ENCODE measurements around the gene RNF20.
A peak's percentile ranks its signal among the peaks of the same experiment; 100 is the strongest.
"Not testable (repeated sequence)": the region's sequence is repeated elsewhere in the genome, so short reads cannot be mapped to it uniquely, and the experiment has no call there.

The RNF20 gene

GRCh38 chr9:101536351-101536750 is 2.7 kb downstream of the RNF20 start:
- no peak for DNase-seq

DNA sequence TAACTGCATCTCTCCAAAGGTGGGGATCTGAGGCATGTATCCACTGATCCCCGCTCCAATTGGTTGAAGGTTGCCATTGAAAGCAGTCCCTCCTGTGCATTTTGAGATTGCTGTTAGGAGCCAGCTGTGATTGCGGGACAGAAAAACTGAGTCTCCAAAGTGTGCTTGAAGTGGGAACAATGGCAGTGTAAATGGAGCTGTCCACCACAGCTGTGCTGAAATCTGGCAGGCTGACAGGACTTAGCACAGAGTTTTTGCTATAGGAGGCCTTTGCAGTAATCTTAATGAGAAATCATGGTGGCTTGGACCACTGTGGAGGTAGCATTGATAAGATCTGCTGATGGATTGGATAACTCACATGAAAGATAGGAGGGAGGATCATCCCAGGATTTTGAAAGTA is 3.3 kb downstream of the RNF20 start:
- peak; percentile 13 for DNase-seq

- no peak for DNase-seq
Measured at GRCh38 chr9:101540069-101540468, 6.4 kb downstream of the RNF20 start.

GRCh38 chr9:101543098-101543735 is 9.6 kb downstream of the RNF20 start:
- no peak for DNase-seq

GRCh38 chr9:101549472-101550098 is 15.9 kb downstream of the RNF20 start:
- DNase-seq: not testable (repeated sequence)

GRCh38 chr9:101561740-101562139 is 28.1 kb downstream of the RNF20 start:
- peak; percentile 26 for DNase-seq

DNA sequence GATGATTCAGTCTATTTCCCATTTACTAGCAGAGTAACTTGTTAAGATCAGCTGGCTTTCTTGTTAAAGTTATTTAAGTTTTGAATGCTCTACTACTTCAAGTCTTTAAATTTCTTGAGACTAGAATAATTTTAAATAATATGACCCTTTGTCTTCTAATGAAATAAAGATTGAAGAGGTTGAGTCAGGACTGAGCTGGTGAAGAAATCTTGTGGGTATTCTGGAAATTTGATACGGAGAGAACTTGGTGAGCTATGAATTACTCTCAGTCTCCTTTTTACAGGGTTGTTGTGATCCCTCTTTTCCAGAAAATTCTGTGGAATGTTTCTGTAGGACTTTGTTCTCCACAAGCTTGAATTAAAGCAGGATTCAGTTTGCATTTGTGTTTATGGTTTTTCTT is 29.3 kb downstream of the RNF20 start:
- DNase-seq: no peak

DNA sequence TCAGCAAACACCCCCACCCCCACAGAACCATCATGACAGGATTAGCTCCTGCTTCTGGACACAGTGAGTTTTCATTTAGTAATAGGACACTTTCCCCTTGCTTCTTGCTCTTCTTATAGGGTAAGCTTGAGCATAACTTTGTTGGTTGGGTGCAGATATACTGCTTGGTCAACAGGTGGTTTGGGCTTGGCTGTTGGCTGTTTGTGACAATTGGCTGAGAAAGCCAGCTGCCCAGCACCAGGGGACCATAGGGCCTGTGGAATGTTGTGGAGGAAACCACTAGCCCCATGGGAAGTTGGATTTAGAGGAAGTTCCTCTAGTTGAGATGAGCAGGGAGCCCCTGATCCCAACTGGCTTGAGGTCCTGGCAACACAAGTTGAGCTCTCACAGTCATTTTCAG is 30.6 kb downstream of the RNF20 start:
- no peak for DNase-seq

DNA sequence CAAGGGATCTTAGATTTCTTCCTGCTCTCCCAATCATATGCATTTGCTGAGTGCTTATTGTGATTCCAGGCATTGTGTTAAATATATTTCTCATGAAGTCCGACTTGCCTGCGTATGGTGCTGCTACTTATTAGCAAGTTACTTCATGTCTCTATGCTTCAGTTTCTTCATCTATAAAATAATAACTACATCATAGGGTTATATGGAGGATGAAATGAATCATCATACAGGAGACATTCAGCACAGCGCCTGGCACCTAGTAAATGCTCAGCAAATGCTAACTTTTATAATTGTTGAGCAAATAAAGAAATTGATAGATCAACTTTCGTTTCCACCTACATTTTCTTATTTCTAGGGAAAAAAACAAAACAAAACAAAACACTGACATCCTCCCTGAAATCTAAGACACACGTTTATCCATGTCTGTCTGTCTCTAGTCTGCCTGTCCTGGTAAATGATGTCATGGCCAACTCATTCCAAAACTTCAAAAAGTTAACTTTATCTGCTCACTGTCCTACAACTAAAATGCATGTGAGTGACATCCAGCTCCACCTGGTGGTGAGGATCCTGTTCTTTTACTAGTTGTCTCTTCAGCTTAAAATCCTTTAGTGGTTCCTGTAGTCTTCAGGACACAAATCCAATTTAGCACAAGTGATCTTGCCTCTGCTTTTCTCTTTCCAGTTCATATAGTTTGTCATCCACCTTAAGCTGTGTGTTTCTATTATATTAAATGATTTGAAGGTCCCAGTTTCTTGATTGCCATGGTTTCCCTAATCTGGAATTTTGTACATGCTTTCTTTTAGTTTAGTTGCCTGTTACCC is 33.5 kb downstream of the RNF20 start:
- DNase-seq: peak; percentile 41

DNA sequence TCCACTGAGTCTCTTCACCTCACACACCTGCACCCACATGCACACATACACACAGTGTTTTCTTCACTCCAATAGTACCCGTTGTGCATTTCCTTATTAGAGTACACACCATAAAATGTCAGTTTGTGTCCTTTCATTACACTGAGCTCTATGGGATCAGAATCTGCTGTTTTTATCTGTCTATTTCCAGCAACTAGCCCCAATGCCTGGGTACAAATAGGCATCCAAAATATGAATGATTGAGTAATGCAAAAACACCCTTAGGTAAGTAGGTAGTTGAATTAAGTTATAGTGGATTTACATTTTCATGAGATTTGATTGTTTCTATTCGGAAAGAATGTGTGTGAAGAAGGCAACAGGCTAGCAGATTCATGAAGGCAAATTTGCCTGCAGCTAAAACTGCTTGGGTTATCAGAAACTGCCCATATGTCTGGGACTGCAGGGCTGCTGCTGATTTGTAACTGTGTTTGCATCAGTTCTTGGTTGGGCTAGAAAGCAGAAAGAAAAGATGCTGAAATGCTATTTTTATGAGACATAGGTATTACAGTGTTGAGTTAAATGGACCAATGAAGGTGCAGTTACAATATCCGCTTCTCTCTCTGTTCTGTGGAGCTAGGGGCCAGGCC is 34.2 kb downstream of the RNF20 start:
- no peak for DNase-seq

- peak; percentile 56 for DNase-seq
Measured at GRCh38 chr9:101569741-101570501, 36.3 kb downstream of the RNF20 start.

DNA sequence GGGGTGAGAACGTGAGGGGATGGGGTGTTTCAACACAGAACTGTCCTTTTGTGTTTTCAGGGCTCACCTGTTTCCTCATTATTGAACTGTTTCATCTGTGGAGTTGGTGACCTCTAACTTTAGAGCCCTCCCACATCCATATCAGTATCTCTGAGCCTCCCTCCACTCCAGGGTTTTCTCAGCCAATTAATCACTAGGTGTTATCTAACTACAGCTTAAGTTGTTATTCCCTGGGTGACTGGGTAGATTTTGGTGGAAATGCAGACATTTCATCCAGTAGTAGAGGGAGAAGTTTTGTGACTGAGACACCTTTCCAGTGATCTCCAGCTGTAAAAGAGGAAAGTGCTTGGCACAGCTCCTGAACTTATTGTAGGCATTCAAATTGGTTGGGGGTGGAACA is 37.5 kb downstream of the RNF20 start:
- no peak for DNase-seq

DNA sequence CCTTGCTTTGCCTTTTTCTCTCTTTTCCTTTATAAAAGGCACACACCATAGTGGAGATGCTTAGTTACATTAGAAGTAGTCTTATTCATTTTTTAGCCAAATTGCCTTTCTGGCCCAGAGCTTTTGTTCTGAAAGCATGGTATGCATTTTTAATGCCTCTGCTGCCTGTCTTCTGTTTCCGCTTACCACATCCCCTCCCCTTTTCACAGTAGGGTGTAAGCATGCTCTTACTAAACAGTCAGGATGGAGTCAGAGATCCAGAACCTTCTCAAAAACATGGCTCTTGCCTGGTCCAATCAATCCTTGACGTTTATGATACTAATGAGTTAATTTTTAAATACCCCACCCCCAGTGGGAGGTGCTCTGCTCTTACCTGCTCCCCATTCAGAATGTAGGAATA is 38.7 kb downstream of the RNF20 start:
- no peak for DNase-seq

- no peak for DNase-seq
Measured at GRCh38 chr9:101574731-101575333, 41.2 kb downstream of the RNF20 start.

DNA sequence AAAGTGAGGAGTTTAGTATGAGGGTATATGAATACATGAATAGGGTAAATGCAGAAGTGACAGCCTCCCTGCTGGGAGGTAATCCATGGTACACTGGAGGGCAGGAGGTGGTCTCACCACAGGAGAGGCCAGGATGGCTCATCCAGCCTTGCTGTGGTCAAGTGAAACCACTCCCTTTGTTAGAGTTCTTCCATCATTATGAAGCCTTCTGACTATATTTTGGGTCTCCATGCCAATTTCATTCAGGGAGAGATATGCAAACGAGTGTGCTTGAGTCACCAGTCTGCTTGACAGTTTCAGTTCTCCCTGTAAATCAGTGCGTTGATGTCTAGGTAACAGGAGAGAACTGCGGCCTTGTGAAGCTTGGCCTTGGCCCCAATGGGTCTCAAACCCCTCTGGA is 44.7 kb downstream of the RNF20 start:
- DNase-seq: no peak

- no peak for DNase-seq
Measured at GRCh38 chr9:101579711-101580545, 46.3 kb downstream of the RNF20 start.

DNA sequence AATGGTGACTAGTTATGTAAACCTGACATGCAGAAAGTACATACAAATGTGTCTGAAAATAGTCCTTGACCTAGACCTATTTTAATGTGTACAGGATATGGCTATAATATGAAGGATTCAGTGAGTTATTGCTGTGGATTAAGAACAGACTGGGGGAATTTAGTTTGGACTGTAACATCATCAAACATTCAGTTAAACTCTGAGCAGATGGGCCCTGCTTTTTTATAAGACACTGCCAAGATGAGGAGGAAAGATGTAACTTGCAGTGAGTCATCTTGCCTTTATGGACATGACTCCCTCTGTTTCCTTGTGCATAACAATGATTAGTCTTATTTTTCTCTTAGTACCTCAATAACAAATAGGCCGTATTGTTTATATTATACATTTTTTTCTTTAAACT is 48.9 kb downstream of the RNF20 start:
- no peak for DNase-seq

DNA sequence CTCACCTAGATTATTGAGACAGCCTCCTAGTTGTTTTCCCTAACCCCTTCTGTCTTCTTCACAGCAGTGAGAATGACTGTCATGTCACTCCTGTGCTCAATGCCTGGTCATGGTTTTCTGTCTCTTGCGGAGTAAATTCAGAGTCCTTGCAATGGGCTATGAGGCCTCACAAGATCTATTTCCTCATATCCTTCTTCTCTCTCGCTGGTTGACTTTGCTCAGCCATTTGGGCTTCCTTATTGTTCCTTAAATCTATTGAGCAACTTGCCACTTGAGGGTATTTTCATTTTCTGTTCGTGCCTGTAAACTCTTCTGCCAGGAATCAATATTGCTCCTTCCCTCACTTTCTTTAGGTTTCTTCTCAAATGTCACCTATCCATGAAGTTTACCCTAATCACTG is 52.1 kb downstream of the RNF20 start:
- no peak for DNase-seq

DNA sequence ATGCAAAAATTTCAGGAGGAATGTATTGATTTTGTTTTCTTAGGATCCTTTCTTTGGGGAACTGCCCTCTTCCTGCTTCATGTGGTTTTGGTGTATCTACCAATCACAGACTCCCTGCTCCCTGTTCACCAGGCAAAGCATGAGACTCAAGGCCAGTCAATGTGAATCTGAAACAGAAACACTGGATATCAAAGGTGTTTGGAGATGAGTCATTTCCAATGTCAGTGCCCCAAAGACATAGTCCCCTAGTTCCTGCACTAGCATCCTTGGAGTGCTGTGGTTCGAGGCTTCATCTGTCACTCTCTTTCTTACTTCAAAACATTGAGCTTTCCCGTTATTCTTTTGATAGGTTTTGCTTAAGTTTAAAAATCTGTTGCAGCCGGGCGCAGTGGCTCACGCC is 53.0 kb downstream of the RNF20 start:
- no peak for DNase-seq

GRCh38 chr9:101587332-101588043 is 53.8 kb downstream of the RNF20 start:
- no peak for DNase-seq

DNA sequence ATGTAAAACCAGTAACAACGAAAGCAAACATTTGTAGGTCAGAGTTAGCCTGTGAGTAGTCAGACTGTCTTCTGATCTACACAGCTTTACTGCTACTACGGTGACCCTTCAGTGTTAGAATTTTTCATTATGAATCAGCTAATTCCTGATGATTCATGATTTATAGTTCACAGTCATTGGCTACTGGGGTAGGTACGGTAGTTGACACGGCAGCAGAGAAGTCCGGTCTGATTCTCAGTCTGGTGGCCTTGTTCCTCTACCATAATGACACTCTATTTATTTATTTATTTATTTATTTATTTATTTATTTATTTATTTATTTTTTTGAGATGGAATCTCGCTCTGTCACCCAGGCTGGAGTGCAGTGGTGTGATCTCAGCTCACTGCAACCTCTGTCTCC is 56.4 kb downstream of the RNF20 start:
- DNase-seq: not testable (repeated sequence)
